IMR-90 (cell line): Measurements from ENCODE around the gene PLEKHG1. TPM values are rescaled to one million over a fixed set of nuclear protein-coding genes. Genes with fewer than 3 reads are reported as not detected.

ENCODE experiments used
- ATAC-seq: fragments of 200-7000 bp; cut with Tn5 transposase; 2 replicates; pipeline ENCODE4 v1.9.1; 2020; ENCODE audit warnings: low read depth, mild to moderate bottlenecking, moderate library complexity
- BruUV-seq: library from RNA; stranded (reverse); fragments of 400-500 nt; replicated peaks from 2 replicates; lab custom pipeline; 2021; lab: Mats Ljungman, UMichigan
- CTCF ChIA-PET: fragments of 300-600 bp; formaldehyde crosslinking; extraction: SDS; loops from one replicate; lab custom pipeline; 2021; ENCODE audit warnings: antibody characterized with exemption; lab: Yijun Ruan, JAX
- POLR2A ChIA-PET: fragments of 300-600 bp; sonication (Branson Sonifier 250); formaldehyde crosslinking; loops from one replicate; lab custom pipeline; 2022; ENCODE audit warnings: antibody characterized with exemption; ENCODE audit not compliant: unreplicated experiment; lab: Charles Lee
- DNase-seq: peaks from one replicate; pipeline ENCODE4 v3.0.0; 2013
- H2AFZ ChIP-seq: replicated peaks from 2 replicates; pipeline ENCODE3; 2013; ENCODE audit warnings: low read length, mild to moderate bottlenecking; ENCODE audit not compliant: poor library complexity
- H2AK5ac ChIP-seq: 2 replicates; pipeline ENCODE4 v1.6.1; 2013; ENCODE audit warnings: low read depth, low read length, inconsistent platforms
- H2AK9ac ChIP-seq: replicated peaks from 2 replicates; pipeline ENCODE3; 2013; ENCODE audit warnings: mild to moderate bottlenecking, low read depth, low read length, moderate library complexity; ENCODE audit not compliant: poor library complexity
- H2BK120ac ChIP-seq: 2 replicates; pipeline ENCODE4 v1.6.1; 2013; ENCODE audit warnings: low read depth, low read length, inconsistent platforms
- H2BK15ac ChIP-seq: 3 replicates; pipeline ENCODE4 v1.6.1; 2013; ENCODE audit warnings: low read depth, low read length, inconsistent platforms
- H2BK20ac ChIP-seq: 2 replicates; pipeline ENCODE4 v1.6.1; 2013; ENCODE audit warnings: low read depth, mild to moderate bottlenecking, inconsistent platforms, low read length, moderate library complexity
- H2BK5ac ChIP-seq: 2 replicates; pipeline ENCODE4 v1.6.1; 2013; ENCODE audit warnings: mild to moderate bottlenecking, low read depth, low read length, inconsistent platforms; ENCODE audit not compliant: poor library complexity, severe bottlenecking
- H3K14ac ChIP-seq: replicated peaks from 2 replicates; pipeline ENCODE4 v1.6.1; 2013; ENCODE audit warnings: low read depth, low read length, inconsistent platforms
- H3K18ac ChIP-seq: 2 replicates; pipeline ENCODE4 v1.6.1; 2013; ENCODE audit warnings: low read depth, low read length, control low read depth
- H3K23ac ChIP-seq: 2 replicates; pipeline ENCODE4 v1.6.1; 2013; ENCODE audit warnings: low read depth, low read length, inconsistent platforms
- H3K27ac ChIP-seq: 2 replicates; pipeline ENCODE4 v1.5.1; 2013; ENCODE audit warnings: mild to moderate bottlenecking, control low read depth, low read length; ENCODE audit not compliant: insufficient read depth
- H3K27me3 ChIP-seq: 2 replicates; pipeline ENCODE4 v1.6.1; 2013; ENCODE audit warnings: low read length; ENCODE audit not compliant: control insufficient read depth, insufficient read depth
- H3K36me3 ChIP-seq: 2 replicates; pipeline ENCODE4 v1.6.1; 2013; ENCODE audit warnings: low read length, mixed read lengths; ENCODE audit not compliant: control insufficient read depth, insufficient read depth
- H3K4ac ChIP-seq: 2 replicates; pipeline ENCODE4 v1.6.1; 2013; ENCODE audit warnings: low read depth, low read length, inconsistent platforms
- H3K4me1 ChIP-seq: 2 replicates; pipeline ENCODE4 v1.6.1; 2013; ENCODE audit warnings: low read length, mixed read lengths; ENCODE audit not compliant: control insufficient read depth, insufficient read depth
- H3K4me2 ChIP-seq: 2 replicates; pipeline ENCODE4 v1.6.1; 2013; ENCODE audit warnings: low read depth, mild to moderate bottlenecking, control low read depth, low read length, moderate library complexity
- H3K4me3 ChIP-seq: 2 replicates; pipeline ENCODE4 v1.5.1; 2013; ENCODE audit warnings: low read depth, mild to moderate bottlenecking, control low read depth, low read length, moderate library complexity; ENCODE audit not compliant: insufficient read depth
- H3K56ac ChIP-seq: 2 replicates; pipeline ENCODE4 v1.6.1; 2013; ENCODE audit warnings: low read length, inconsistent platforms; ENCODE audit not compliant: insufficient read depth; ENCODE audit errors: extremely low read depth
- H3K79me1 ChIP-seq, 2 experiments: 2 replicates each; pipeline ENCODE4 v1.6.1; 2013; ENCODE audit warnings: low read length in 2 of 2, inconsistent platforms in 1 of 2, low read depth in 1 of 2
- H3K9ac ChIP-seq: 2 replicates; pipeline ENCODE4 v1.6.1; 2013; ENCODE audit warnings: low read depth, low read length, control low read depth
- H3K9me1 ChIP-seq: 2 replicates; pipeline ENCODE4 v1.6.1; 2013; ENCODE audit warnings: low read length, inconsistent platforms; ENCODE audit not compliant: insufficient read depth
- H3K9me3 ChIP-seq: 2 replicates; pipeline ENCODE4 v1.6.1; 2013; ENCODE audit warnings: low read length; ENCODE audit not compliant: control insufficient read depth, insufficient read depth
- H4K20me1 ChIP-seq: 2 replicates; pipeline ENCODE4 v1.6.1; 2013; ENCODE audit warnings: low read length, inconsistent platforms; ENCODE audit not compliant: insufficient read depth
- H4K5ac ChIP-seq: 2 replicates; pipeline ENCODE4 v1.6.1; 2013; ENCODE audit warnings: mild to moderate bottlenecking, low read depth, low read length, control low read depth
- H4K8ac ChIP-seq, 2 experiments: 2 replicates each; pipeline ENCODE4 v1.6.1; 2013; ENCODE audit warnings: low read depth in 2 of 2, low read length in 2 of 2, control low read depth in 1 of 2, inconsistent platforms in 1 of 2
- H4K91ac ChIP-seq: 2 replicates; pipeline ENCODE4 v1.6.1; 2013; ENCODE audit warnings: low read depth, low read length, inconsistent platforms; ENCODE audit not compliant: insufficient read depth
- CTCF ChIP-seq: conservative IDR thresholded peaks from 2 replicates; pipeline ENCODE4 v1.5.1; 2012; ENCODE audit warnings: mild to moderate bottlenecking, low read depth, low read length, improper control_type of control experiment
- ELK1 ChIP-seq: fragments of 150-350 bp; IDR thresholded peaks from 2 replicates; pipeline ENCODE4 v1.6.1; 2016; ENCODE audit warnings: low read depth, mild to moderate bottlenecking, low read length, moderate library complexity, borderline replicate concordance
- WGBS, 2 experiments: methylation state at CpG; one replicate each; pipeline versions ENCODE4 v1.1.5 to v1.1.7; 2013; ENCODE audit warnings: missing lambda C conversion rate in 2 of 2; ENCODE audit not compliant: insufficient read length in 1 of 2; ENCODE audit errors: extremely low coverage in 2 of 2; 5-methylcytosine and 5-hydroxymethylcytosine counted together
- dilution Hi-C: fragments of 300-500 bp; cut with HindIII; formaldehyde crosslinking; loops from one replicate; pipeline ENCODE4 v1.14.3; 2018; ENCODE audit warnings: low sequenced_read_pairs; ENCODE audit not compliant: unreplicated experiment
- in situ Hi-C: fragments of 300-500 bp; cut with MboI; formaldehyde crosslinking; loops from 3 replicates; pipeline ENCODE4 v1.14.3; 2019; ENCODE audit warnings: low sequenced_read_pairs, inconsistent platforms, mixed read lengths
- intact Hi-C: fragments of 100-400 bp; cut with micrococcal nuclease; formaldehyde crosslinking; loops from 2 replicates; pipeline ENCODE4 v1.10.0; 2022
- polyA plus RNA-seq, 3 experiments: library from polyadenylated mRNA; depleted of rRNA; stranded (reverse); fragments of >200 nt; gene quantifications; 2 replicates each; pipeline ENCODE4 v1.2.3, GENCODE V29; 2012; ENCODE audit warnings: low replicate concordance in 1 of 3
- total RNA-seq: library from RNA; depleted of rRNA; stranded (reverse); fragments of >200 nt; gene quantifications from 2 replicates; pipeline ENCODE4 v1.2.3, GENCODE V29; 2012

Gene PLEKHG1
- total and polyA plus RNA-seq, 2 of the 4 experiments (the other 2 are of a cell fraction) = 0.09 to 0.36 TPM

GRCh38 chr6:150588888-150589499 lies 10.7 kb upstream of the PLEKHG1 start:
- Histone ChIP-seq H3K9me1 (no peaks in the 10 kb centered on the region), H2AK9ac (no peak overlapping the region), H2BK120ac (no peak overlapping the region), H3K36me3 (no peaks in the 10 kb centered on the region), H3K9me3 (no peaks in the 10 kb centered on the region), H2BK15ac (no peak overlapping the region), H3K14ac (no peak overlapping the region), H4K20me1 (no peaks in the 10 kb centered on the region), H3K27me3 (peaks cover 8% of the 10 kb centered on the region; the same call in 1 of the 2 replicates), H4K91ac (no peak overlapping the region), H2BK5ac (no peak overlapping the region), H3K4me3 (no peak overlapping the region), H2AFZ (no peak overlapping the region), H3K79me1 (no peaks in the 10 kb centered on the region), H3K4me2 (no peak overlapping the region), H3K9ac (no peak overlapping the region), H3K18ac (no peak overlapping the region), H3K23ac (no peak overlapping the region), H4K5ac (no peak overlapping the region), H3K4ac (no peak overlapping the region), H2AK5ac (no peak overlapping the region), H2BK20ac (no peak overlapping the region), H3K56ac (no peak overlapping the region), H3K27ac (no peak overlapping the region), H3K4me1 (no peaks in the 10 kb centered on the region), H4K8ac (no peak overlapping the region)
- no peak for TF ChIP-seq ELK1
- no peak for TF ChIP-seq CTCF
- intact Hi-C loops (no loop called here), dilution Hi-C loops (no loop called here), in situ Hi-C loops (no loop called here)
- BruUV-seq = no TSS peak
- ATAC-seq (no peak), DNase-seq (no peak)
- WGBS, 2 experiments = 33% methylated on average over 2 of the region's 9 CpGs; no CpG with 5 or more reads in 1 of the 2 experiments
- ChIA-PET CTCF (interaction anchor here (0.6 to 0.7 kb wide), 2 partner anchors 30 to 313 kb away, joined by 4 read pairs; no protein-coding TSS in a partner anchor), POLR2A (no interaction called here)
